GM21360 (cell line): ENCODE measurements around the gene FAM43A.

Experiments used
- ATAC-seq: cut with Tn5 transposase; IDR thresholded peaks from one replicate; pipeline ENCODE4 v1.9.1; 2021; ENCODE audit warnings: mild to moderate bottlenecking, moderate library complexity; ENCODE audit not compliant: unreplicated experiment

Gene FAM43A

GRCh38 chr3:194705761-194706160 is 20.1 kb downstream of the FAM43A start:
- ATAC-seq, result no peak

- no peak for ATAC-seq
Observed at GRCh38 chr3:194707147-194707540, 21.5 kb downstream of the FAM43A start.

GRCh38 chr3:194711286-194711685 is 25.6 kb downstream of the FAM43A start:
- ATAC-seq, result no peak

- no peak for ATAC-seq
Observed at GRCh38 chr3:194711913-194712312, 26.2 kb downstream of the FAM43A start.

GRCh38 chr3:194713299-194714136 is 27.8 kb downstream of the FAM43A start:
- ATAC-seq, result no peak

GRCh38 chr3:194714137-194714455 is 28.4 kb downstream of the FAM43A start:
- no peak for ATAC-seq

- ATAC-seq, result no peak
Observed at GRCh38 chr3:194714564-194714963, 28.9 kb downstream of the FAM43A start.

GRCh38 chr3:194715022-194715800 is 29.5 kb downstream of the FAM43A start:
- ATAC-seq, result no peak

GRCh38 chr3:194718079-194718478 is 32.4 kb downstream of the FAM43A start:
- no peak for ATAC-seq

GRCh38 chr3:194720048-194720447 is 34.4 kb downstream of the FAM43A start:
- ATAC-seq, result no peak

GRCh38 chr3:194723846-194724618 is 38.3 kb downstream of the FAM43A start:
- no peak for ATAC-seq

- ATAC-seq, result no peak
Observed at GRCh38 chr3:194725346-194725745, 39.7 kb downstream of the FAM43A start.

GRCh38 chr3:194727435-194728128 is 41.9 kb downstream of the FAM43A start:
- no peak for ATAC-seq

GRCh38 chr3:194728986-194729385 is 43.3 kb downstream of the FAM43A start:
- ATAC-seq, result no peak

GRCh38 chr3:194730365-194730764 is 44.7 kb downstream of the FAM43A start:
- no peak for ATAC-seq

GRCh38 chr3:194731506-194732073 is 45.9 kb downstream of the FAM43A start:
- ATAC-seq, result no peak

- no peak for ATAC-seq
Observed at GRCh38 chr3:194732617-194733016, 46.9 kb downstream of the FAM43A start.

GRCh38 chr3:194736277-194736895 is 50.7 kb downstream of the FAM43A start:
- ATAC-seq, result no peak

- ATAC-seq, result peak; percentile 59
Observed at GRCh38 chr3:194736896-194737600, 51.4 kb downstream of the FAM43A start.
